ENCODE data around the gene CEP55.

DNA sequence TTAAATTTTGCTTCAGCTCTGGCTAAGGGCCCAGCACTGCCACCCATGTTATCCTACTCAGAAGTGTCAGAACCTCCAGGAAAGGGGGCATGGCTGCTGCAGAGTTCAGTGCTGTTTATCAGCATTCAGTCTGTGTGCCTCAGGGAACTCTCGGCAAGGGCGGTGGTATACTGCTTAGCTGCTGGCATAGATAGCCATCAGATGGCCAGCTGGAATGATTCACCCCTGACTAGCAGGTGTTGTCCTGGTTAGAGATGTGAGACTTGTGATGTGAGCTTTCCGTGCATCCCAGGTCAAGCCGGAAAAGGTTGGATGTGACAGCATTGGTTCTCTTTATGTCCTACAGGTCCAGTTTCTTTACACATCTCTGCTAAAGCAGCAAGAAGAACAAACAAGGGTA is 22.1 kb downstream of the CEP55 start:
- no peak for TF ChIP-seq ZNF121 (CRISPR knock-in tag; conservative IDR thresholded peaks at IDR 0.05)
- TF ChIP-seq POLR2A (conservative IDR thresholded peaks at IDR 0.05): no peak
- no peak for TF ChIP-seq ZNF175 (CRISPR knock-in tag; IDR thresholded peaks at IDR 0.05; ENCODE audit: low read depth)
- TF ChIP-seq, protein P1, sequence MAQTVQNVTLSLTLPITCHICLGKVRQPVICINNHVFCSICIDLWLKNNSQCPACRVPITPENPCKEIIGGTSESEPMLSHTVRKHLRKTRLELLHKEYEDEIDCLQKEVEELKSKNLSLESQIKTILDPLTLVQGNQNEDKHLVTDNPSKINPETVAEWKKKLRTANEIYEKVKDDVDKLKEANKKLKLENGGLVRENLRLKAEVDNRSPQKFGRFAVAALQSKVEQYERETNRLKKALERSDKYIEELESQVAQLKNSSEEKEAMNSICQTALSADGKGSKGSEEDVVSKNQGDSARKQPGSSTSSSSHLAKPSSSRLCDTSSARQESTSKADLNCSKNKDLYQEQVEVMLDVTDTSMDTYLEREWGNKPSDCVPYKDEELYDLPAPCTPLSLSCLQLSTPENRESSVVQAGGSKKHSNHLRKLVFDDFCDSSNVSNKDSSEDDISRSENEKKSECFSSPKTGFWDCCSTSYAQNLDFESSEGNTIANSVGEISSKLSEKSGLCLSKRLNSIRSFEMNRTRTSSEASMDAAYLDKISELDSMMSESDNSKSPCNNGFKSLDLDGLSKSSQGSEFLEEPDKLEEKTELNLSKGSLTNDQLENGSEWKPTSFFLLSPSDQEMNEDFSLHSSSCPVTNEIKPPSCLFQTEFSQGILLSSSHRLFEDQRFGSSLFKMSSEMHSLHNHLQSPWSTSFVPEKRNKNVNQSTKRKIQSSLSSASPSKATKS (CRISPR knock-in tag; IDR thresholded peaks at IDR 0.05): no peak
- TF ChIP-seq, protein P2, sequence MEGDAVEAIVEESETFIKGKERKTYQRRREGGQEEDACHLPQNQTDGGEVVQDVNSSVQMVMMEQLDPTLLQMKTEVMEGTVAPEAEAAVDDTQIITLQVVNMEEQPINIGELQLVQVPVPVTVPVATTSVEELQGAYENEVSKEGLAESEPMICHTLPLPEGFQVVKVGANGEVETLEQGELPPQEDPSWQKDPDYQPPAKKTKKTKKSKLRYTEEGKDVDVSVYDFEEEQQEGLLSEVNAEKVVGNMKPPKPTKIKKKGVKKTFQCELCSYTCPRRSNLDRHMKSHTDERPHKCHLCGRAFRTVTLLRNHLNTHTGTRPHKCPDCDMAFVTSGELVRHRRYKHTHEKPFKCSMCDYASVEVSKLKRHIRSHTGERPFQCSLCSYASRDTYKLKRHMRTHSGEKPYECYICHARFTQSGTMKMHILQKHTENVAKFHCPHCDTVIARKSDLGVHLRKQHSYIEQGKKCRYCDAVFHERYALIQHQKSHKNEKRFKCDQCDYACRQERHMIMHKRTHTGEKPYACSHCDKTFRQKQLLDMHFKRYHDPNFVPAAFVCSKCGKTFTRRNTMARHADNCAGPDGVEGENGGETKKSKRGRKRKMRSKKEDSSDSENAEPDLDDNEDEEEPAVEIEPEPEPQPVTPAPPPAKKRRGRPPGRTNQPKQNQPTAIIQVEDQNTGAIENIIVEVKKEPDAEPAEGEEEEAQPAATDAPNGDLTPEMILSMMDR (IDR thresholded peaks at IDR 0.05 in 2 of 3, conservative IDR thresholded peaks at IDR 0.05 in 1 of 3; ENCODE audit: insufficient read depth in 2 of 3, low read depth in 1 of 3, low read length in 3 of 3): no peak
- TF ChIP-seq TSHZ1 (CRISPR knock-in tag; IDR thresholded peaks at IDR 0.05): no peak
- TF ChIP-seq ZFP91 (CRISPR knock-in tag; IDR thresholded peaks at IDR 0.05): no peak

Data from K562 (cell line).